ENCODE measurements around the gene TMCO6. TPM values are rescaled to one million over a fixed set of nuclear protein-coding genes. Genes with fewer than 3 reads are reported as not detected.
"Not testable (repeated sequence)": the region's sequence is repeated elsewhere in the genome, so short reads cannot be mapped to it uniquely, and the experiment has no call there.

Gene TMCO6
- total RNA-seq: 77.1 and 234 TPM in 2 replicates
- polyA plus RNA-seq: 14.2 and 17.2 TPM in 2 replicates

- peaks cover 7% of the 10 kb centered on the region for H3K36me3 ChIP-seq
- TF ChIP-seq, protein P1, sequence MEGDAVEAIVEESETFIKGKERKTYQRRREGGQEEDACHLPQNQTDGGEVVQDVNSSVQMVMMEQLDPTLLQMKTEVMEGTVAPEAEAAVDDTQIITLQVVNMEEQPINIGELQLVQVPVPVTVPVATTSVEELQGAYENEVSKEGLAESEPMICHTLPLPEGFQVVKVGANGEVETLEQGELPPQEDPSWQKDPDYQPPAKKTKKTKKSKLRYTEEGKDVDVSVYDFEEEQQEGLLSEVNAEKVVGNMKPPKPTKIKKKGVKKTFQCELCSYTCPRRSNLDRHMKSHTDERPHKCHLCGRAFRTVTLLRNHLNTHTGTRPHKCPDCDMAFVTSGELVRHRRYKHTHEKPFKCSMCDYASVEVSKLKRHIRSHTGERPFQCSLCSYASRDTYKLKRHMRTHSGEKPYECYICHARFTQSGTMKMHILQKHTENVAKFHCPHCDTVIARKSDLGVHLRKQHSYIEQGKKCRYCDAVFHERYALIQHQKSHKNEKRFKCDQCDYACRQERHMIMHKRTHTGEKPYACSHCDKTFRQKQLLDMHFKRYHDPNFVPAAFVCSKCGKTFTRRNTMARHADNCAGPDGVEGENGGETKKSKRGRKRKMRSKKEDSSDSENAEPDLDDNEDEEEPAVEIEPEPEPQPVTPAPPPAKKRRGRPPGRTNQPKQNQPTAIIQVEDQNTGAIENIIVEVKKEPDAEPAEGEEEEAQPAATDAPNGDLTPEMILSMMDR (IDR thresholded peaks at IDR 0.05; ENCODE audit: low read depth, low read length): peak; percentile 59
Observed at GRCh38 chr5:140639148-140639981, at the start of gene TMCO6. Gene TMCO6, plus strand, starts transcription at chr5:140639451. Its CDS starts 77 bp downstream, at chr5:140639528.

GRCh38 chr5:140590861-140591260 lies 48.4 kb upstream of the TMCO6 start:
- TF ChIP-seq, protein P1 (IDR thresholded peaks at IDR 0.05; ENCODE audit: low read depth, low read length): no peak
- Histone ChIP-seq H3K9me3 (ENCODE audit: low read depth) (no peaks in the 10 kb centered on the region), H3K4me3 (no peak overlapping the region), H3K27ac (no peak overlapping the region), H3K27me3 (no peaks in the 10 kb centered on the region), H3K36me3 (no peaks in the 10 kb centered on the region), H3K4me1 (ENCODE audit: low read depth) (no peaks in the 10 kb centered on the region)
- no peak for DNase-seq (ENCODE audit: low read depth in 1 of 2, low spot score in 1 of 2)

More at GRCh38 chr5:140639148-140639981, at the start of gene TMCO6:
- Histone ChIP-seq H3K27ac (peak within 1 kb of the TSS; percentile 79), H3K4me3 (peak within 1 kb of the TSS; percentile 56), H3K27me3 (no peaks in the 10 kb centered on the region), H3K9me3 (ENCODE audit: low read depth) (no peaks in the 10 kb centered on the region), H3K4me1 (ENCODE audit: low read depth) (peaks cover 9% of the 10 kb centered on the region)
- peak; percentile 96 to 98 for DNase-seq (ENCODE audit: low read depth in 1 of 2, low spot score in 1 of 2)

DNA sequence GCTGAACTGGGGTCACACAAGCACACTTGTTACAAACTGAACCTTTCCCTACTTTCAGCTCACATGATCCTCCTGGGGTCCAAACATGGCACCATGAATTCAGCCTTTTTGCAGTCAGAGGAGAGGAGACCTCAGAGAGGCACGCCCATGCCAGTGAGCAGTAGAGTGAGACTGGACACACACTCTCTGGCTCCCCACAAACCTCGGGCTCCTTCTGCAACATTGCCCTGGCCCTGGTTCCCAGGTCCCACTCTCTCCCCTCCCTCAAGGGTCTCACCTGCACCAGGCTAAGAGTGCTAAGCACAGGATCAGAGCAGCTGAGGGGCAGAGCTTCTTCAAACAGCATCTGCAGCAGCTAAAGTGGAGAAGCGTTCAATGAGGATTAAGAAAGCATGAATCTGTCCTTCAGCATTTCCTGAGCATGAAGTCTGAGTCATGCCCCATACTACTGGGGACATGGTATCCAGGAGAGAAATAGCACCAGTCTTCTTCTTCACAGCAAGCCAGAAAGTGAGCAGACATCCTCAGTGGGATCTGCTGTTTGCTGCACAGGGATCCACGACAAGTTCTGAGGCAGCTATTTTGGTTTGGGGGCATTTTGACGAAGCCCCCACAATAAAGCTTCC lies 47.4 kb upstream of the TMCO6 start:
- Histone ChIP-seq H3K27me3 (no peaks in the 10 kb centered on the region), H3K4me3 (no peak overlapping the region), H3K4me1 (ENCODE audit: low read depth) (no peaks in the 10 kb centered on the region), H3K36me3 (no peaks in the 10 kb centered on the region), H3K9me3 (ENCODE audit: low read depth) (no peaks in the 10 kb centered on the region), H3K27ac (no peak overlapping the region)
- TF ChIP-seq, protein P1 (IDR thresholded peaks at IDR 0.05; ENCODE audit: low read depth, low read length): no peak
- peak in 1 of 2 donors; percentile 51 for DNase-seq (ENCODE audit: low read depth in 1 of 2, low spot score in 1 of 2)

- H3K27me3 ChIP-seq; DNase-seq (ENCODE audit: low read depth in 1 of 2, low spot score in 1 of 2); H3K36me3 ChIP-seq; H3K9me3 ChIP-seq (ENCODE audit: low read depth); H3K4me3 ChIP-seq; H3K4me1 ChIP-seq (ENCODE audit: low read depth); H3K27ac ChIP-seq: not testable (repeated sequence)
Observed at GRCh38 chr5:140593070-140593469, 46.2 kb upstream of the TMCO6 start.

- H3K4me3 ChIP-seq: no peak overlapping the region
- H3K9me3 ChIP-seq (ENCODE audit: low read depth): no peaks in the 10 kb centered on the region
- no peak overlapping the region for H3K27ac ChIP-seq
- H3K4me1 ChIP-seq (ENCODE audit: low read depth): no peaks in the 10 kb centered on the region
- DNase-seq (ENCODE audit: low read depth in 1 of 2, low spot score in 1 of 2): no peak
- TF ChIP-seq, protein P1 (IDR thresholded peaks at IDR 0.05; ENCODE audit: low read depth, low read length): no peak
- no peaks in the 10 kb centered on the region for H3K27me3 ChIP-seq
- no peaks in the 10 kb centered on the region for H3K36me3 ChIP-seq
Observed at GRCh38 chr5:140594169-140594568, 45.1 kb upstream of the TMCO6 start.
